ENCODE measurements around the gene TGM6. TPM values are rescaled to one million over a fixed set of nuclear protein-coding genes. Genes with fewer than 3 reads are reported as not detected.

TGM6 gene
- total and polyA plus RNA-seq, 4 donors = not detected

DNA sequence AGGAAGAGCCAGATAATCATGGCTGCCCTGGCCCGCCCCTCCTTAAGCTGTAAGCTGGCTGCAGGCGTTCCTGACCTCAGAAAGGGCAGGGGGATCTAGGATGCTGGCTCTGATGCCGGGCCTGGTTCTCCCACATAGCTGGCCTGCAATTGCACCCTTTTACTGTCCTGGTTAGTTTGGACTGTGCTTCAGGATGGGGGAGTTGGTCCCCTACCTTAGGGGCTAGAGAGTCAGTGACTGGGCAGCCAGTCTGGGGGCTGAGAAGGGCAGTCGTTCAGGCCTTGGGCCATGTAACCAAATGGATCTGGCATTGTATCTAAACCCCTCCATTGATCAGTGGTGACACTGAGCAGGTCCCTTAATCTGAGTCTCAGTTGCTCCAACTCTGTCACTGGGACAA lies 44.2 kb upstream of the TGM6 start:
- no peaks in the 10 kb centered on the region for H3K27me3 ChIP-seq (ENCODE audit: control insufficient read depth in 3 of 3, insufficient read depth in 3 of 3, low read length in 2 of 3)
- WGBS, 2 donors = 76 to 94% methylated on average over 4 of the region's 4 CpGs
- H3K4me1 ChIP-seq (ENCODE audit: control insufficient read depth in 5 of 5, insufficient read depth in 5 of 5, low read length in 5 of 5) = no peaks in the 10 kb centered on the region
- peaks cover 0 to 2% (median 0%) of the 10 kb centered on the region in 4 donors for H3K9me3 ChIP-seq (ENCODE audit: control insufficient read depth in 4 of 4, insufficient read depth in 3 of 4, low read length in 3 of 4)
- ATAC-seq (ENCODE audit: insufficient read depth, low FRiP score) (no peak), DNase-seq (no peak)
- H3K9ac ChIP-seq (ENCODE audit: insufficient read depth in 1 of 2, low read length in 2 of 2) = no peak overlapping the region
- H3K27ac ChIP-seq (ENCODE audit: low read depth in 1 of 2, low read length in 1 of 2) = no peak overlapping the region
- H3K36me3 ChIP-seq (ENCODE audit: control insufficient read depth in 4 of 4, insufficient read depth in 4 of 4, low read length in 4 of 4) = no peaks in the 10 kb centered on the region
- TF ChIP-seq, protein P1, sequence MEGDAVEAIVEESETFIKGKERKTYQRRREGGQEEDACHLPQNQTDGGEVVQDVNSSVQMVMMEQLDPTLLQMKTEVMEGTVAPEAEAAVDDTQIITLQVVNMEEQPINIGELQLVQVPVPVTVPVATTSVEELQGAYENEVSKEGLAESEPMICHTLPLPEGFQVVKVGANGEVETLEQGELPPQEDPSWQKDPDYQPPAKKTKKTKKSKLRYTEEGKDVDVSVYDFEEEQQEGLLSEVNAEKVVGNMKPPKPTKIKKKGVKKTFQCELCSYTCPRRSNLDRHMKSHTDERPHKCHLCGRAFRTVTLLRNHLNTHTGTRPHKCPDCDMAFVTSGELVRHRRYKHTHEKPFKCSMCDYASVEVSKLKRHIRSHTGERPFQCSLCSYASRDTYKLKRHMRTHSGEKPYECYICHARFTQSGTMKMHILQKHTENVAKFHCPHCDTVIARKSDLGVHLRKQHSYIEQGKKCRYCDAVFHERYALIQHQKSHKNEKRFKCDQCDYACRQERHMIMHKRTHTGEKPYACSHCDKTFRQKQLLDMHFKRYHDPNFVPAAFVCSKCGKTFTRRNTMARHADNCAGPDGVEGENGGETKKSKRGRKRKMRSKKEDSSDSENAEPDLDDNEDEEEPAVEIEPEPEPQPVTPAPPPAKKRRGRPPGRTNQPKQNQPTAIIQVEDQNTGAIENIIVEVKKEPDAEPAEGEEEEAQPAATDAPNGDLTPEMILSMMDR (IDR thresholded peaks at IDR 0.05; ENCODE audit: control extremely low read depth, extremely low read depth) = no peak
- no peak overlapping the region for H3K4me3 ChIP-seq

DNA sequence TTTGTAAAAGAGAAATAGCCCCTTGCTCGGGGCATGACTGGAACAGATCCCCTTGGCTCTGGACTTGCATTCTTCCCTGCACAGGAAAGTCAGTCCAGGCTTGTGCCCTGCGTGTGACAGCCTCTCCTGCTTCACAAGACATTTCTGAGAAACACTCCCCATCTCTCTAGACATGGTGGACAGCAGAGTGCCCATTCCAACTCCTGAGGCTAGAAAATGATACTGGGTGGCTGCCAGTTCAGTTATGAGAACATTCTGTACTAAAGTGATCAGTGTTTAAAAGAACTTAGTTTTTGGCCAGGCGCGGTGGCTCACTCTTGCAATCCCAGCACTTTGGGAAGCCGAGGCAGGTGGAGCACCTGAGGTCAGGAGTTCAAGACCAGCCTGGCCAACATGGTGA lies 43.6 kb upstream of the TGM6 start:
- no peaks in the 10 kb centered on the region for H3K36me3 ChIP-seq (ENCODE audit: control insufficient read depth in 4 of 4, insufficient read depth in 4 of 4, low read length in 4 of 4)
- peaks cover 0 to 2% (median 0%) of the 10 kb centered on the region in 4 donors for H3K9me3 ChIP-seq (ENCODE audit: control insufficient read depth in 4 of 4, insufficient read depth in 3 of 4, low read length in 3 of 4)
- no peaks in the 10 kb centered on the region for H3K27me3 ChIP-seq (ENCODE audit: control insufficient read depth in 3 of 3, insufficient read depth in 3 of 3, low read length in 2 of 3)
- H3K9ac ChIP-seq (ENCODE audit: insufficient read depth in 1 of 2, low read length in 2 of 2) = no peak overlapping the region
- H3K4me1 ChIP-seq (ENCODE audit: control insufficient read depth in 5 of 5, insufficient read depth in 5 of 5, low read length in 5 of 5) = no peaks in the 10 kb centered on the region
- no peak overlapping the region for H3K4me3 ChIP-seq
- DNase-seq (no peak), ATAC-seq (ENCODE audit: insufficient read depth, low FRiP score) (no peak)
- WGBS, 2 donors = 85 to 93% methylated on average over 5 of the region's 5 CpGs
- TF ChIP-seq, protein P1 (IDR thresholded peaks at IDR 0.05; ENCODE audit: control extremely low read depth, extremely low read depth) = no peak
- no peak overlapping the region for H3K27ac ChIP-seq (ENCODE audit: low read depth in 1 of 2, low read length in 1 of 2)

- H3K27ac ChIP-seq (ENCODE audit: low read depth in 1 of 2, low read length in 1 of 2) = no peak overlapping the region
- DNase-seq (no peak), ATAC-seq (ENCODE audit: insufficient read depth, low FRiP score) (no peak)
- peaks cover 0 to 2% (median 0%) of the 10 kb centered on the region in 4 donors for H3K9me3 ChIP-seq (ENCODE audit: control insufficient read depth in 4 of 4, insufficient read depth in 3 of 4, low read length in 3 of 4)
- 54 to 57% methylated on average over 5 of the region's 5 CpGs for WGBS, 2 donors
- no peak overlapping the region for H3K9ac ChIP-seq (ENCODE audit: insufficient read depth in 1 of 2, low read length in 2 of 2)
- H3K4me3 ChIP-seq = no peak overlapping the region
- no peaks in the 10 kb centered on the region for H3K27me3 ChIP-seq (ENCODE audit: control insufficient read depth in 3 of 3, insufficient read depth in 3 of 3, low read length in 2 of 3)
- TF ChIP-seq, protein P1 (IDR thresholded peaks at IDR 0.05; ENCODE audit: control extremely low read depth, extremely low read depth) = no peak
- H3K4me1 ChIP-seq (ENCODE audit: control insufficient read depth in 5 of 5, insufficient read depth in 5 of 5, low read length in 5 of 5) = no peaks in the 10 kb centered on the region
- H3K36me3 ChIP-seq (ENCODE audit: control insufficient read depth in 4 of 4, insufficient read depth in 4 of 4, low read length in 4 of 4) = no peaks in the 10 kb centered on the region
Observed at GRCh38 chr20:2338411-2339066, 42.2 kb upstream of the TGM6 start.

DNA sequence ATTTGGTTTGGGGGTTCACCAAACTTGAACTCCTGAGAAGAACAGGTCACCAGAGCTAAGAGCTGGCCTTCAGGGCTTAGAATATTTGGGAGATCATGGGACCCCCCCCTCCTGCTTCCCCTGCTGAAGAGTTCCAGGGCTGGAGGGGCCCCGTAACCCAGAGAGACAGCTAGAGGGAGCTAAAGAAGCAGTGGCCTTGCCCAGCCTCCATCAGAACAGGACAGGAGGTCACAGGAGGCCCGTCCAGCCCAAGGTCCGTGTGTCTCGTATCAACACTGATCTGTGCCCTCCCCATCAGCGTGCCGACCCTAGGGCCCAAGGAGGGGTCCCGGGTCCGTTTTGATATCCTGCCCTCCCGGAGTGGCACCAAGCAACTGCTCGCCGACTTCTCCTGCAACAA lies 40.6 kb upstream of the TGM6 start:
- H3K4me1 ChIP-seq (ENCODE audit: control insufficient read depth in 5 of 5, insufficient read depth in 5 of 5, low read length in 5 of 5) = no peaks in the 10 kb centered on the region
- H3K9ac ChIP-seq (ENCODE audit: insufficient read depth in 1 of 2, low read length in 2 of 2) = no peak overlapping the region
- peaks cover 0 to 2% (median 0%) of the 10 kb centered on the region in 4 donors for H3K9me3 ChIP-seq (ENCODE audit: control insufficient read depth in 4 of 4, insufficient read depth in 3 of 4, low read length in 3 of 4)
- no peaks in the 10 kb centered on the region for H3K36me3 ChIP-seq (ENCODE audit: control insufficient read depth in 4 of 4, insufficient read depth in 4 of 4, low read length in 4 of 4)
- no peak for ATAC-seq (ENCODE audit: insufficient read depth, low FRiP score)
- H3K27me3 ChIP-seq (ENCODE audit: control insufficient read depth in 3 of 3, insufficient read depth in 3 of 3, low read length in 2 of 3) = no peaks in the 10 kb centered on the region
- 84 to 93% methylated on average over 11 of the region's 11 CpGs for WGBS, 2 donors
- TF ChIP-seq, protein P1 (IDR thresholded peaks at IDR 0.05; ENCODE audit: control extremely low read depth, extremely low read depth) = no peak
- no peak for DNase-seq
- H3K4me3 ChIP-seq = no peak overlapping the region
- H3K27ac ChIP-seq (ENCODE audit: low read depth in 1 of 2, low read length in 1 of 2) = no peak overlapping the region
